Measurements from ENCODE around the gene THBS4. TPM values are rescaled to one million over a fixed set of nuclear protein-coding genes. Genes with fewer than 3 reads are reported as not detected.
"Not testable (repeated sequence)": the region's sequence is repeated elsewhere in the genome, so short reads cannot be mapped to it uniquely, and the experiment has no call there.

THBS4 gene
- total RNA-seq, 1 donor from 2014 or later = 111 TPM

DNA sequence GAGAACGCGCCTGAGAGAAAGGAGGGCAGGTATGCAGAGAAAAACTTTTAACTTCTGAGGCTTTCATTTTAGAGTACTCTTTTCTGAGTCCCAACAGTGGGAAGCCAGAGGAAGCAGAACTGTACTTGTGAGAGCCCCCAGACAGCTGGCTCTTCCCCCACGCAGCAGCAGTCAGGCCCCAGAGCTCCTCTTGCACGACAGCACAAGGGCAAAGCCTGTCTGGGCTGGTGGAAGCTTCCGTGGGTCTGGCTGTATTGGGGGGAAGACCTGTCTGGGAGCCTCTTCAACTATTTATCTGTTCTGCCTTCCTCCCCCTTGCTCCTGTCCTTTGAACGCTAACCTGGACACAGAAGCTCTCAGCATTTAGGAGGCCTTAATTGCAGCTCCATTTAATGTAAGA is 68.2 kb downstream of the THBS4 start:
- intact Hi-C loops (cut with DNase I) = no loop called here
- ATAC-seq = no peak

DNA sequence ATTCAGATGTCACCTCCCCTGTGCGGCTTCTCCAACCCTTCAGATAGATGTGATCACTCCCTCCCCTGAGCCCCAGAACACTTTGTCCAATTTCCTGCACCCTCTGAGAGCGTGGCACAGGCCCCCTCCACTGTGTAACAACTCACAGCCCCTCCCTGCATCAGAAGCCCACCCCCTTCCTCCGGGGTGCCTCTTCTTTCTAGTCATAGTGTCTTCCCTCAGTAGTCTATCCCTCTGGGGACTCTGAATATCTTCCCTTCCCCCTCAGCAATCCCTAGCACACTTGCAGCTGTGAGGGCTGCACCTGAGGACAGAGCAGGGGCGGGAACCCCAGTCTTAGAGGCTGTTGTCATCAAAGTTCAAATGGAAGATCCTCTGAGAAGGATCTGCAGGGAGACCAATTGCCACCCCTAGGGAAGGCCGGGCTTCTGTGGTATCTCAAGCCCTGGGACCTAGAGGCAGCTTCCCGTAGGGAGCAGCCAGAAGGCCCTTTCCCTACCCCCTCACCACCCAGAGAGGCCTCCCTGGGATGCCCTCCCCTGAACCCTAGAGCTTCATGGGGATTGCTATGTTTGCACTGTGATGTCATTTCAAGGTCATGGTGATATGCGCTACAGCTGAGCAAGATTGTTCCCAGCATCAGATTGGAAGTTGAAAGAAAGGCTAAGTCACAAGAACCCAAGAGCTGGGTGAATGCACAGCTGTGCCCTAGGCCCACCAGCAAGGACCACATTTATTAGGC is 70.7 kb downstream of the THBS4 start:
- DNase-seq (ENCODE audit: low spot score) (no peak), ATAC-seq (no peak)
- intact Hi-C loops (cut with DNase I) = no loop called here

More for the DNA sequence above, 68.2 kb downstream of the THBS4 start:
- DNase-seq (ENCODE audit: low spot score) = no peak

DNA sequence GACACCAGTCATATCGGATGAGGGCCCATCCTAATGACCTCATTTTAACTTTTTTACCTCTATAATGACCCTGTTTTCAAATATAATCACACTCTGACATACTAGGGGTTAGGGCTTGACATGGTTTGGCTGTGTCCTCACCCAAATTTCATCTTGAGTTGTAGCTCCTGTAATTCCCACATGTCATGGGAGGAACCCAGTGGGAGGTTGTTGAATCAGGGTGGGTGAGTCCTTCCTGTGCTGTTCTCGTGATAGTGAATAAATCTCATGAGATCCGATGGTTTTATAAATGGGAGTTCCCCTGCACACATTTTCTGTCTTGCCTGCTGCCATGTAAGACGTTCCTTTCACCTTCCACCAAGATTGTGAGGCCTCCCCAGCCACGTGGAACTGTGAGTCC is 71.8 kb downstream of the THBS4 start:
- intact Hi-C loops (cut with DNase I) = no loop called here
- ATAC-seq (no peak), DNase-seq (ENCODE audit: low spot score) (no peak)

DNA sequence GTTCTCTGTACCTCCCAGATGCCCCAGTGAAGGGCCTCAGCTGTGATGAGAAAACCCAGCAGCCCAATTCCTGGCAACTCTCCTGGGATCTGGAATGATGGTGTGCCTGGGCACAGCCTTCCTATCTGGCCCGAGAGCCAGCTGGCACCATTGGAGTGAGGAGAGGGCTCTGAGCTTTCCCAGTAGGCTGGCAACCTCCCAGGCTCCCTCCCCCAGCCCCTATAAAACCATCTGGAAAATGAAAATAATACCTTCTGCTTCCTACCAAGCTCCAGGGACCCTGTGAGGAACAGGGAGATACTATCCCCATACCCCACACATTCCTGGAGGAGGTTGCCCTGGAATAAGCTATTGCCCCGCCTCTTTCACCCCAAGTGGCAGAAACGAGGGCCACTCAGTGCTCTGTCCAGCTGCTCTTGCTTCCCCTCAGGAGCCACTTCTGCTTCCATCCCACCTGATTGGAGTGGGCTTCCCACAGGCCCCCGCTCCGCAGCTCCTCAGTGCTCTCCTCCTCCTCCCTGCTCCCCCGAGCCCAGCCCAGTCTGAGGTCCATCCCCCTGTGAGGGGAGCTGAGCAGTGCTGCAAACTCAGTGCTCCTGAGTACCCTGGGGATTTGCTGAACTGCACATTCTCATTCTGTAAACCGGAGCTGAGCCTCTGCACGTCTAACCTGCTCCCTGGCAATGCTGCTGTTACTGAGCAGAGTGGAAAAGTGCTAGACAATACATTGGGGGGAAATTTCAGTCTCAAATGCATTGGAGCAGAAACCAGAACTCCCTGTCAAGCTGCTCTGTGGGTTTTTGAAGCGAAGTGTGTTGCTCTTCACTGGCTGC is 74.7 kb downstream of the THBS4 start:
- no peak for ATAC-seq
- intact Hi-C loops (cut with DNase I) = no loop called here
- no peak for DNase-seq (ENCODE audit: low spot score)

DNA sequence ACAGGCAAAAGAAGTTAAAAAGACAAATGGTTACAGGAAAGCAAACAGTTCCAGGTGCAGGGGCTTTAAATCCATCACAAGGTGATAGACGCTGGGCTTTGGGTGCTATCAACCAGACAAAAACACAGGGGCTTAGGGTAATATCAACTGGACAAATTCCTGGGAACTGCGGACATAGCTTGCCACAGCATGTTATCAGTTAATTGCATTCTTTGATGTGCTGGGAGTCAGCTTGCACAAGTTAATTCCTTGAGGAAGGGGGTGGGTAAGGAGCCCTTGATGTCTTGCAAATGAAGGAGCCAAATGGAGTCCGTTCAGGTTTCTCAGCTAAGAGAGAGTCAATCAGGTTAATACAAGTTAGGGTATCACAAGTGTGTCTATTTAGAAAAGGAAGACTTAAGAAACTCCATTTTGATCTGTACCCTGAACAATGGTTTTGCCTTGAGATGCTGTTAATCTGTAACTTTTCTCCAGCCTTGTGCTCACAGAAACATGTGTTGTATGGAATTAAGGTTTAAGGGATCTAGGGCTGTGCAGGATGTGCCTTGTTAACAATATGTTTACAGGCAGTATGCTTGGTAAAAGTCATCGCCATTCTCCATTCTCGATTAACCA is 76.3 kb downstream of the THBS4 start:
- ATAC-seq; DNase-seq (ENCODE audit: low spot score); intact Hi-C loops (cut with DNase I): not testable (repeated sequence)

DNA sequence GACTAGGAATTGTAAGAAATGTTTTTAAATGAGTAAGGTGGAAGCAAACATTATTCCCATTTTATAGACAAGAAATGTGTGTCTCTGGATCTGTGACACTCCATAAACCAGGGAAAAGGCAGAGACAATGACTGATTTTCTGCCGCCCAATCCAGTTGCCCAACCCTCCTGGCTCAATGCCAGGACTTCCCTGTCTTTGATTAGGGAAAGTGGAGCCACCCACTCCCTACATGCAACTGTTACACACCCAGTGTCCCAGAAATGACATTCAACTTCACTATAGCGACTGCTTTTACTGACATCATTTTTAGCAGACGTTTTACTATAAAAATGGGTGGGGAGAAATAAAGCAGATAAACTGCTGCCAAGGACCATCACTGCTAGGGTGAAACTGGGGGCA is 79.7 kb downstream of the THBS4 start:
- ATAC-seq = no peak
- intact Hi-C loops (cut with DNase I) = no loop called here
- no peak for DNase-seq (ENCODE audit: low spot score)

DNA sequence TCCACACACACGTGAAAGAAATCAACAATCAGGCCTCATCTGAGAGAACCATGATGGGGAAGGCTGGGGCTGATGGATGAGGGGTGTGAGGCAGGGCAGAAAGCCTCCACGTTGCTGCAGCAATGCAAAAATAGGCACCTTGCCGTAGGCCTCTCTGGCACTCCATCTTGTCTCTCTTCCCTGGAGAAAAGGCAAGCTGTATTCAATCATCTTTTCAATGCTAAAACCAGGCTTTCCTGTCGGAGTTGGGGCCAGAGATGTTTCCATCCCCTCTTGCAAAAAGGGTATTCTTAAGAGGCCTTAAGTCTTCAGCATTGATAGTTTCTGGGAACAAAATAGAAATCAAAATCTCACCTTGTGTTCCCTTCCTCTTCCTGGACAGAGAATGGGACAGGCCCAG is 80.9 kb downstream of the THBS4 start:
- intact Hi-C loops (cut with DNase I) = no loop called here
- ATAC-seq = no peak
- no peak for DNase-seq (ENCODE audit: low spot score)

DNA sequence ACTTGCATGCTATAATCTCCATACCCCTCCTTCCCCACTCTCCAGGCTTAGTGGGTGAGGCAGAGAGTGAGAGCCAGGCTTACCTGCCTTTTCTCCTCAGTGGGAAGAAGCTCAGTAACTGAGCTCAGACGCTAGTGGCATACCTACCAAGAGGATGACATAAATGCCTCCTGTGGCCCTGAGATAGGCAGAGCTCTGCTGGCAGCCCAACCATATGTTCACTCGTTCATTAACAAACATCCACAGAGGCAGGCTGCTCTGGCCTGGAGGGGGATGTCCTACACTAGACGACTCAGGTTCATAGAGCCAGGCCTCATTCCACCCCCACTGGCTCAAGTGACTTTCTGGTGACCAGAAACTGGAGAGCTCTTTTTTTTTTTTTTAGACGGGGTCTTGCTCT is 81.3 kb downstream of the THBS4 start:
- no peak for ATAC-seq

DNA sequence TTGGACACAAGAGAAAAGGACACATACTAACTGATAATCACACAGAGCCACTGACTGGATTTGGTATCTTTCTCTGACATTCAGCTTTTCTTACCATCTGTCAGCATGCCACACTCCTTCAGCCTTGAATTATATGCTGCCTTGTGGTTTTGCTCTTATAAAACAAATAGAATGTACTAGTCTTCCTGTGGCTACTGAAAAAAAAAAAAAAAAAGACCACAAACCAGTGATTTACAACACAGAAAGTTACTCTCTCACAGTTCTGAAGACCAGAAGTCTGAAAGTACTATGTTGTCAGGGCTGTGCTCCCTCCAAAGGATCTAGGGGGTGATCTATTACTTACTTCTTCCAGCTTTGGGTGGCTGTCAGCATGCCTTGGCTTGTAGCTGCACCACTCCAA is 82.3 kb downstream of the THBS4 start:
- ATAC-seq (no peak), DNase-seq (ENCODE audit: low spot score) (no peak)
- intact Hi-C loops (cut with DNase I) = no loop called here

More for the DNA sequence above, 81.3 kb downstream of the THBS4 start:
- intact Hi-C loops (cut with DNase I) = no loop called here
- DNase-seq (ENCODE audit: low spot score) = no peak

DNA sequence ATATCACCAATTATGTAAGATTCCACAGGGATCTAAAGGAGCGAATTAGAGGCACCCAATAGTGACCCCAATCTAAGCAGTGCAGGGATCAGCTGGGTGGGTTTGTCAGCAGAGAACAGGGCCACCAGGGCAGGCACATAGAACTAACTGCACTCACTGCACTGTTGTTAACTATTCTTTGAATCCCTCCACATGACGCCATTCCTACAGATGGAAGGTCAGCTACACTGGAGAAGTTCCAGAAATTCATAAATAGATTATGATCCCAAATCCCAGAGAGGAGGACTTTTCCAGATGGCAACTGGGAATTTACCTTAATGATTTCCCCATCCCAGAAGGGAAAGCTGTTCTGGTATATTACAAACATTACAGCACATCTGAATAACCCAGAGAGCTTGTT is 84.2 kb downstream of the THBS4 start:
- intact Hi-C loops (cut with DNase I) = no loop called here
- ATAC-seq = no peak
- no peak for DNase-seq (ENCODE audit: low spot score)

DNA sequence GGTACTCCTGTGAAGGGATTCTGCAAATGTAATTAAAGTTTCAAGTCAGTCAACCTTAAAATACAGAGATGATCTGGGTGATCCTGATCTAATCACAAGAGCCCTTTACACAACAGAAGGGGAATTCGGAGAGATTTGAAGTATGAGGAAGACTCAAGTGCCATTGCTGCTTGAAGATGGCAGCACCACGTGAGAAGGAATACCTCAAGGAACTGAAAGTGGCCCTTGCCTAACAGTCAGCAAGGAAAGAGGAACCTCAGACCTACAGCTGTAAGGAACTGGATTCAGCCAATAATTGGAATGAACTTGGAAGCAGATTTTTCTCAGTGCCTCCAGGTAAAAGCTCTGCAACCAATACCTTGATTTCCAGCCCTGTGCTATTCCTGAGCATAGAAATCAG is 87.4 kb downstream of the THBS4 start:
- intact Hi-C loops (cut with DNase I) = no loop called here
- ATAC-seq = peak; percentile 46
- no peak for DNase-seq (ENCODE audit: low spot score)

DNA sequence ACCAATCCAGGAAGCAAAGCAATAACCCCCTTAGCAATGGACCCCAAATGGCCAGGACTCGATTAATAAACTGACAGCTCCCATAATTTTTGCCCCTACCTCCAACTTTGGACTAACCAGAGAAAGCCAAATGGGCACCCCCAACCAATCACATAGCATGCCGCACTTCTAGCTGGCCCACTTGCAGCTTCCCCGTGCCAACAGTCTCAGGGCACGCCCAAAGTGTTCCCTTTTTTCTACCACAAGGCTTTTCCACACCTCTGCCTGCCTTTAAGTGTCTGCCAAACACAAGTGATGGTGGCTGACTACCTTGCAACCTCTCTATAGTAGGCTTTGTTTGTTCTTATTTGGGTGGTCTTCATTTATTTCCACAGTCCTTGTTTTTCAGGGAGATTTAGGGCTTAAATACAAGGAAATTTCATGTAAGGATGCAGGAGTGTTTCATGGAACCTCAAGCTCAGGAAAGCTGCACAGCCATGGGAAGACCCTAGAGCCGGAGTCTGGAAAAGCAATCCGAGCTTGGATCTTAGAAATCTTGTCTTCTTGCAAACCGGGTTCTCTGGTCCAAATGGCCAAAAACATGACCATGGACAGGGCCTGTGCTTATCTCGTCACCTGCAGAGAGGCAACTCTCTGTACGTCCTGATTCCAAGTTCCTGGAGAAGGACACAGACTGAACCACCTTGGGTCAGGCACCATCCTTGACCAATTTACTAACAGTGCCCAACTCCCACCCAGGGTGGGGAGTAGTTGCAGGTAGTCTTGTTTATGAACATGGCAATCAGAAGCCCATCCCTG is 89.2 kb downstream of the THBS4 start:
- ATAC-seq (no peak), DNase-seq (ENCODE audit: low spot score) (no peak)
- intact Hi-C loops (cut with DNase I) = no loop called here

DNA sequence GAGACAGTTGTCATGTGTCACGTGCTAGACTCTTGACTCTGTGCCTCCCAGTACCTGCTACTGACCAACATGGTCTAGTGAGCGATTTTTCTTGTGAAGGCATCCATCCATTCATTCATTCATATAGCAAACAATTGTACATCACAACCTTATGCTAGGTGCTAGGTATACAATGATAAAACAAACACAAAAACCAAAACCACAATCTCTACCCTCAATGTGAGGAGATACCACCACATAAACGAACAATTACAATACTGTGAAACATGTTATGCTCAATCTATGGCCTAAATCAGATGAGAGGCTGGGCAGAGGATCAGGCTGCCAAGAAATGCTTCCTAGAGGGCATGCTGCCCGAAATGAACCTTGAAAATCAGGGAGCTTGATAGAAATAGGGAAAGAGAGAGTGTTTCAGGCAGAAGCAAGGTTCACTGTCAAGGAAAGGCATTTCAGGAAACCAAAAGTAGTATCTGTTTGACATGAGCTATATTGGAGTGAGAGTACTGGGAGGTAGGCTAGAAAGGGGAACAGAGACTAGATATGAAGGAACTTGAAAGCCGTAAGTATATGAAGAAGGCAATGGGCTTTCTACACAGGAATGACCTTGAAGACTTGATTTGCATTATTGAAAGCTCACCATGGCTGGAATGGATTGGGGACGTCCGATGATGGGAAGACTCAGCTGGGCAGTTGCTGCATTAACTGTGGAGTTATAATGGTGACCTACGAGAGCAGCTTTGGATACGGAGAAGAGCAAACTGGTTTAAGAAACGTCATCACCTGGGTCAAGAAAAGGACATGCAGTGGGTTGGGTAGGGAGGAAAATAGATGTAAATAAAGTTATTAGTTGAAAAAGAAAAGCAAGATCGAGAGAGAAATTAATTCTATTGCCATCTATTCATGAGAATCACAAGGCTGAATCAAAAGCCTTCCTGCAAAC is 90.1 kb downstream of the THBS4 start:
- DNase-seq (ENCODE audit: low spot score) (no peak), ATAC-seq (peak; percentile 61)
- intact Hi-C loops (cut with DNase I) = no loop called here

DNA sequence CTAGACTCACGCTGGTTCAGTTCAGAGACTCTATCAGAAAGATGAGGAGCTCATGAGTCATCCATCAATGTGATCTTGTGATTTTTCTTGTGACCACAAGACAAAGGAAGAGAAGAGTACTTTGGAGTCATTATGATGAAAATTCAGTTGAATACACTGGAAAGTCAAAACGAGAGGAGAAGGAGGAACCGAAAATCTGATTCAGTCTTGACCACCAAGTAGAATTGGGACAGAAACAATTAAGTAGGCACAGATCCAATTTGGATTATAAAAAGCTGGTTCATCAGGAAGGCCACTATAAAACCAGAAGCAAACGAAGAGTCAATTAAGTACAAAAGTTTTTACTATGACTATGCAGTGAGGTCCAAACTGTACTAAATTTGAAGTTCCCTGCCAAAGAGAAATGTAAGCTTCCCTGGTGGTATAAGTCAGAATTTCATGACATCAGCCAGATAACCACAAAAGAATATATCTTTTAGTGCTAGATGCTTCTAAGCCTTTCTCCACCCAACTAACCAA is 90.9 kb downstream of the THBS4 start:
- intact Hi-C loops (cut with DNase I) = no loop called here
- ATAC-seq = peak; percentile 83
- no peak for DNase-seq (ENCODE audit: low spot score)

DNA sequence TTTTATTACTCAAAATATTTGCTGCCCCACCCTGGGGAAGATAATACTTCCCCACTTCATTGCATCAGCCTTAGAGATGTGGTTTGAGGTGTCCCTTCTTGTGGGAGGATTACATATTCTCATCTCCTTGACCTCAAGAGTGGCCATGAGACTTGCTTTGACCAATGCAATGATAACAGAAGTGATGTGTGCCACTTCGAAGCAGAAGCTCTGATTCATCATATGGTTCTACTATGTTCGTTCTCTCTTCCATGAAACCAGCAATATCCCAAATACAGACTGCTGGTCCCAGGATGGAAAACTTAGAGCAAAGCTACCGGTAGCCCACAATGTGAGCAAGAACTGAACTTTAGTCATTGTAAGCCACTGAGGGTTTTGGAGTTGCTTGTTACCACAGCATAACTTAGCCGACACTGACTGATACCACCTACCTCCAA is 92.0 kb downstream of the THBS4 start:
- ATAC-seq = peak; percentile 53
- no peak for DNase-seq (ENCODE audit: low spot score)
- intact Hi-C loops (cut with DNase I) = no loop called here

DNA sequence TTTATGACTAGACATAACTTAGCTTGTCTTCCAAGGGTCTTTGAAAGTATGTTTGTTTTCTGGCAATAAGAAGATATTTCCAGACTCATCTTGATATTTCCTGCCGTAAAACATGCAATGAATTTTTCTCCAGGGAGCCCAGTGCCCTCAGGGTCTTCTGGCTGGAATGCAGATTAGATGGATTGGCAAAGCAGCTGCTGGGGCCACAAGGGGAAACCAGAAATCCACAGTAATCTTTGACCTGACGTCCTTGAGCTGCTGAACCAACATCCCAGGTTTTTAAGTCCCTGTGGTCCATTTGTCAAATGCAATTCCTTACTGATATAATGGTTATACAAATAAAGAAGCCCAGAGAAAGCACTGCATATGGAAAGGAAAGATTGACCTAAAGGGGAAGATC is 93.0 kb downstream of the THBS4 start:
- DNase-seq (ENCODE audit: low spot score) (no peak), ATAC-seq (no peak)
- intact Hi-C loops (cut with DNase I) = no loop called here

DNA sequence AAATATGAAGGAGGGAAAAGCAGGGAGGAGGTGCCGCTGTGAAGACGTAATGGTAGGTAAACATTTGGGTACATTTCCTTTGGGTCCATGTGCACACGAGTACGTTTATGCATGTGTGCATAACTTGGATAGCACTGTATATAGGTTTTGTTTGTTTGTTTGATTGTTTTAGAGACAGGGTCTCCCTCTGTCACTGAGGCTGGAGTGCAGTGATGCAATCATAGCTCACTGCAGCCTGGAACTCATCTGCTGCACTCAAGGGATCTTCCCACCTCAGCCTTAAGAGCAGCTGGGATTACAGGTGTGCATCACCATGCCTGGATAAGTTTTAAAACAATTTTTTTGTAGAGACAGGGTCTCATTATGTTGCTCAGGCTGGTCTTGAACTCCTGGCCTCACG is 94.0 kb downstream of the THBS4 start:
- DNase-seq (ENCODE audit: low spot score) = no peak
- no peak for ATAC-seq
- intact Hi-C loops (cut with DNase I) = no loop called here

Measured in sciatic nerve (tissue), 2 donors.